HUDEP-2 (cell line): ENCODE data around the gene FBLL1.
"Not testable (repeated sequence)": the region's sequence is repeated elsewhere in the genome, so short reads cannot be mapped to it uniquely, and the experiment has no call there.

Experiments used
- DNase-seq, 76 experiments: peaks; one replicate each; lab custom pipeline; 2025; ENCODE audit not compliant: unreplicated experiment in 76 of 76; lab: John Stamatoyannopoulos, UW

FBLL1 gene

DNA sequence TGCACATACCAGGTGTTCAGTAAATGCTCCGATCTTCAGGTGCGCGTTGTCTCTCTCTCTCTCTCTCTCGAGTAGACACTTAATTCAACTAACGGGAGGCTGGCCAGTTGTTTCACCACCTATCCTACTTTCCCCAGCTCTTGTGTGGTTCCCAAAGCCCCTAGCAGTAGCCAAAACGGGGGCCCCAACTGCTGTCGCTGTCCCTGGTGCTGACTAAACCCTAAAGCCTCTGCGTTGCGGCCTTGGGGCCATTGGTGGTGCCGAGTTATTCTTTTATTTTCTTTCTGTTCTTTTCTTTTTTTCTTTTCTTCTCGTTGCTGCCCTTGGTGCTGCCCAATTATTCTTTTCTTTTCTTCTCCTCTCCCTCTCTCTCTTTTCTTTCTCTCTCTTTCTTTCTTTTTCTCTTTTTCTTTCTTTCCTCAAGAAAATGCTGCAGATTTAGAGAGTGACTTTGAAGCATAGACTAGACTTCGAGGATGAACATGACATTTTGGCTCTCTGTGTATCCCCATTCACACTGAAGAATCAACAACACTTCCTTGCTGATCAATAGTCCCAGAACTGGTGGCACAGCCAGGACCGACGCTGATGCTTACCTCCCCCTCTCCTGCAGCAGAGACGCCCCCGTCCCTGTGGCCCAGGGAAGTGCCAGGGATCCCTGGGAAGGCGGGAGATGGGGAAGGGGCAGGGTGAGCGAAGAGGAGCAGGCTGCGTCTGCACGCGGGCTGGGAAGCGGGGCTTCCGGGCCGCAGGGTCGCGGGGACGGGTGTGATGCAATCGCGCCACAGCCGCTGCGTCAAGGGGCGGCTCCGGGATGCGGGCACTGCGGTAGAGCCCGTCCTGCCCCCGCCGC lies at the start of gene FBLL1:
TSS of gene FBLL1 (plus strand) at position 785 of the 853 bp plus-strand sequence. CDS start 200 bp downstream, outside the sequence.
- DNase-seq: peak in 22 of 76 experiments; percentile 1 to 44 (median 12)

DNA sequence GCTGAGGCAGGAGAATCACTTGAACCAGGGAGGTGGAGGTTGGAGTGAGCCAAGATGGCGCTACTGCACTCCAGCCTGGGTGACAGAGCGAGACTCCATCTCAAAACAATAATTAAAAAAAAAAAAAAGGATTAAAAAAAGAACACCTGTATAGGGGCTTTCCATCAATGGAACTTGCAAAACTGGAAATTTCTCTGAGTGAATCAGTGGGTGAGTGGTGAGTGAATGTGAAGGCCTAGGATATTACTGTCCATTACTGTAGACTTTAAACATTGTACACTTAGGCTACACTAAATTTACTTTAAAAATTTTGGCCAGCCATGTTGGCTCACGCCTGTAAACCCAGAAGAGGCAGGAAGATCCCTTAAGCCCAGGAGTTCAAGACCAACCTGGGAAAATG lies 48.5 kb upstream of the FBLL1 start:
- no peak for DNase-seq

- no peak for DNase-seq
Observed at GRCh38 chr5:168481330-168481788, 47.7 kb upstream of the FBLL1 start.

DNA sequence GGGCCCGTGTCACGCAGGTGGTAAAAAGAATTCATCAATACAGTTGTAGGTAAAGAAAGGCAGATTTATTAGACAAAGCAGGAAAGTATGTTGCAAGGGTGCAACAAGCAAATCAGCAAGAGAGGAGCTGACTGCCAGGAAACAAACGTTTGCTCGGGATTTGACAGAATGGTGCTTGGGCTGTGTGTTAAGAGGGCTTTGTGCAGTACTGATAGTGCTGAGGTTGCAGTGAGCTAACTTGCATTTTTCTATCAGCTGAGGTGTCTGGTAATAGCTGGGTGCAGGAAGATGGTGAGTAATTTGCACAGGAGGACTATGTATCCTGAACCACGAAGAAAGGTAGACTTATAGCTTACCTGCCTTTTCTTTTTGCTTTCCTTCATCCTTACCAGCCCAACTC lies 46.7 kb upstream of the FBLL1 start:
- DNase-seq: no peak

GRCh38 chr5:168486136-168486879 lies 42.8 kb upstream of the FBLL1 start, which contains the start of gene RARS1:
RARS1 (plus strand) TSS chr5:168486471; CDS start chr5:168486499, 28 bp downstream.
- DNase-seq: peak in 74 of 76 experiments; percentile 41 to 93 (median 82)

- no peak for DNase-seq
Observed at GRCh38 chr5:168489059-168489458, 40.0 kb upstream of the FBLL1 start.

DNA sequence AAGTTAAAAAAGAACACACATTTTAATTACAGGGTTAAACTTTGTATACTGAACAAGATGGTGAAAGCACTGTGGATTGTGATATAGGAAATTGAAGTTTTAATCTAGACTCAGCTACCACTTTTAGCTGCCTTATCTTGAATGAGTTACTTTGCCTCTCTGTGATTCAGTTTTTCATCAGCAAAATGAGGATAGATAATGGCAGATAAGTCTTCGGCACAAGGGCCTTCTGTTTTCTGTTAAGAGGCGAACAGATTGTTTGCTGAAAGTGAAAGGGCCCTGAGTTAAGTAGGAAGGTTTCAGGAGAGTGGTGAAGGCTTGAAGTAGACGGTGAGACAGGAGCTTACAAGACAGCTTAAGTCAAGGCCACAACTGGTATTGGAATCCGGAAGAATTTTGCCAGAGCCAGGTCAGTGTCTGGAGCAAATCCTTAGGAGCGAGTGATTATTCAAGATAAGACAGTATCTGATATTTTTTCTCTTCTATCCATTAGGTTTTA lies 35.0 kb upstream of the FBLL1 start:
- no peak for DNase-seq

GRCh38 chr5:168502563-168503237 lies 26.4 kb upstream of the FBLL1 start:
- no peak for DNase-seq

GRCh38 chr5:168513861-168514428 lies 15.2 kb upstream of the FBLL1 start:
- DNase-seq: no peak

DNA sequence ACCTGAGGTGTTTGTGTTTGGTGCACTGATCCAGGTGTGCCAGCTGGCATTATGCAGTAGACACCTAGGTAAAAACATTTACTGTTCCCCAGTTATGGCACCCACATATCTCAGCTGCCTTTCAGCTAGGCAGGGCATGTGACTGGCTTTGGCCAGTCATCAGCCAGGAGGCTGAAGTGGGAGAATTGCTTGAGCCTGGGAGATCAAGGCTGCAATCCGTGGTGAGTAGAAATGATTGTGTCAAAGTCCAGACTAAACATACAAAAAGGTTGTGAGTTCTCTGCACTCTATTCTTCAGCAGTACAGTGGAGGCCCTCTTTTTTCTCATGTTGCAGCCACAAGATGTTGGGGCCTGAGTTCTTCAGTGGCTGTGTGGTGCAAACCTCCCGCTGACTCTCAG lies 3.2 kb upstream of the FBLL1 start:
- DNase-seq: no peak

GRCh38 chr5:168527756-168528295 lies 1.3 kb upstream of the FBLL1 start:
- peak in 1 of 76 experiments; percentile 4 for DNase-seq

GRCh38 chr5:168529374-168530234 lies 499 bp downstream of the FBLL1 start:
- DNase-seq: peak in 1 of 76 experiments; percentile 8

DNA sequence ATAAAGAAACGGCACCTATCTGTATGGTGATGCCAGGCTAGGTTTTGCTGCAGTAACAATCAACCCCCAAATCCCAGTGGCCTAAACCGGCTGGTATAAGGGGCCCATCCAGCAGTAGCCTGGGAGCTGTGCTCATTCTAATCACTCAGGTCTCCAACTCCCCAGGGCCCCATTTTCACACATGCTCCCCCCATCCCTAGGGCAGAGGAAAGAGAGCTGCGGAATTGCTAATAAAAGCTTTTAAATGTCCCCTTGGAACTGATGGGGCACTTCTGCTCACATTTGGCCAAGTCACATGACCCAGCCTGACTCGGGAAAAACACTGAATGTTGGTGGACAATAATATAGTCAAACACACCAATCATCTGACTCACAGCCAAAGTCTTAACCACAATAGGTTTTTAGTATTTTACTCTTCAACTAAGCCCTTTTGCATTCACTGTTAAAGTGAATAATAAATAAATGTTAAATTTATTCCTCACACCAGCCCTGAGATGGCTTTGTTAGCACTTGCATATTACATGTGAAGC lies 1.6 kb downstream of the FBLL1 start:
- no peak for DNase-seq

- DNase-seq: no peak
Observed at GRCh38 chr5:168531191-168531590, 2.1 kb downstream of the FBLL1 start.

- no peak for DNase-seq
Observed at GRCh38 chr5:168531987-168532864, 3.1 kb downstream of the FBLL1 start.

DNA sequence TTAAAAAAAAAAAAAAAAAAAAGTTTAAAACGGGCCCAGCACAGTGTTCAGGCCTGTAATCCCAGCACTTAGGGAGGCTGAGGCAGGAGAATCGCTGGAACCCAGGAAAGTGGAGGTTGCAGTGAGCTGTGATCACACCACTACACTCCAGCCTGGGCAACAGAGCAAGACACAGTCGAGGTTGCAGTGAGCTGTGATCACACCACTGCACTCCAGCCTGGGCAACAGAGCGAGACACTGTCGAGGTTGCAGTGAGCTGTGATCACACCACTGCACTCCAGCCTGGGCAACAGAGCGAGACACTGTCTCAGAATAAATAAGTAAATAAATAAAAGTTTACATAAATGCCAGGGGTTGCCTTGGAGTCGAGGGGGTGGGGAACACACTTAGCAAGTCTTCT lies 5.2 kb downstream of the FBLL1 start:
- DNase-seq: not testable (repeated sequence)

DNA sequence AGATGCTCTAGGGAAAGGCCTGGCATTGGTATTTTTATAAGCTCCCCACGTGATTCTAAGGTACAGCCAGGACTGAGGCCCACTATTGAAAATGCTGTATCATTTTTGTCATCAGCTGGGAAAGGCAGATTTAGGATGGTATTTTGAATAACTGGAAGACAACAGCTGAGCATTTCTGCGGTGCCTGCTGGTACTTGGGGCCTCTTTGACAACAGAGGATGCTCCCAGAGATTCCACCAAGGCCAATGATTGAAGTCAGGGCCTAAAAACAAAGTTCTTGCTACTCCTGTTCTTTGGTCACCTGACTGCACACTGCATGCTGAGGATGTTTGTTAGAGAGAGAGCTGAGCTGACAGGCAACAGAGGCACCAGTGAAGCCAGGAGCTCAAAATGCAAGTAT lies 8.1 kb downstream of the FBLL1 start:
- no peak for DNase-seq

DNA sequence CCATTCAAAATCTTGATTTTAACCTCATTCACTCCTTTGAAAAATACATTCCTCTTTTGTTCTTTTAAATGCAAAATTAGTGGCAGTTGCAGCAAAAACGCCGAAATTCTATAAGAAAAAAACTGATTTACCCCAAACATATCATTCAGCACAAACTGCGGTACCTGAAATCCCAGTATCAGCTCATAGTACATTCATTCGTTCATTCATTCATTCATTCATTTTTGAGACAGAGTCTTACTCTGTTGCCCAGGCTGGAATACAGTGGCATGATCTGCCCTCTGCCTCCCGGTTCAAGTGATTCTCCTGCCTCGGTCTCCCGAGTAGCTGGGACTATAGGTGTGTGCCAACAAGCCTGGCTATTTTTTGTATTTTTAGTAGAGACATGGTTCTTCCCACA lies 20.4 kb downstream of the FBLL1 start:
- DNase-seq: no peak
